Liver (tissue), 3 donors: ENCODE results near the gene RASAL2.

ENCODE experiments used
- ATF3 ChIP-seq: IDR thresholded peaks from 2 replicates; pipeline ENCODE4 v1.6.1; 2016; ENCODE audit warnings: antibody characterized with exemption
- CTCF ChIP-seq: fragments of 150-350 bp; IDR thresholded peaks from 2 replicates; pipeline ENCODE4 v1.5.1; 2017; ENCODE audit warnings: improper control_type of control experiment, low read depth, low read length; ENCODE audit not compliant: missing input control
- HNF4A ChIP-seq, 2 donors: conservative IDR thresholded peaks; 2 replicates each; pipeline ENCODE4 v1.6.1; 2016; ENCODE audit warnings: antibody characterized with exemption in 2 of 2, mild to moderate bottlenecking in 2 of 2
- MAX ChIP-seq: IDR thresholded peaks from 2 replicates; pipeline ENCODE4 v1.6.1; 2016; ENCODE audit warnings: antibody characterized with exemption
- donor health status: healthy.
- donor health status: healthy.

DNA sequence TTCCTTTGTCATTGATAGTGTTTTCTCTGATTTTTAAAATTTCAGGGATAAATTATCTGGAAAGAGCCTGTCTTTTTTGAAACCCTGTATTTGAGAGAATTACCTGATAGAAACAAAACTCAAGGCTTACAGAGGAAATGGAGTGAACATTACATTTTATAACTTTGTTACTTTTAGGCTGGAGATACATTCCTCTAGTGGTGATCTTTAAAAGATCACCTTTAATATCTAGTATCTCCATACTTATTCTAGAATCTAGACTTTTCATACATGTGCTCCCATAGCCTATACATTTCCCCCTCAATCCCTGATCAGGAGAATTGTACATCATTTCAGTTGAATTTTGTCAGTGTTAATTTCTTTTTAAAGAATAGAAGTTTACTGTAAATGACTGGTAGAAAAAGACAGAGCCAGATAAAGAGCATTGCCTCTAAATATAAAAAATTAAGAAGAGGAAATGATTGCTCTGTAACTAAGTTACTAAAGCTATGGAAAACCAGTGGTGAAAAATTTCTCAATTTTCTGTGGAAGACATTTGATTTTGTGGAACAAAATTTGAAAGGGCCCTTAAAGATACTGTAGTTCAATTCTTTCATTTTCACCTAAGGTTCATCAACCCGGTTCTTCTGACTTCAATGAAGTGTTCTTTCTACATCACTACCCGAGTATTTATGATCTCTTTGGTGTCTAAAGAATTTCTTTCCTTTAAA, 33.7 kb downstream of the RASAL2 start:
- TF ChIP-seq CTCF (no peak), MAX (no peak), HNF4A (conservative IDR thresholded peaks at IDR 0.05) (no peak), ATF3 (no peak)
